Activated CD4-positive, alpha-beta T cell treated with anti-CD3 and anti-CD28 coated beads, Interleukin-2, amount 50 U/mL, for 1 hour (primary cell): ENCODE data around the gene SPATS1.
"Not testable (repeated sequence)": the region's sequence is repeated elsewhere in the genome, so short reads cannot be mapped to it uniquely, and the experiment has no call there.

Source experiments
- DNase-seq: peaks from one replicate; pipeline ENCODE4 v3.0.0-alpha.2; 2020

SPATS1 gene

DNA sequence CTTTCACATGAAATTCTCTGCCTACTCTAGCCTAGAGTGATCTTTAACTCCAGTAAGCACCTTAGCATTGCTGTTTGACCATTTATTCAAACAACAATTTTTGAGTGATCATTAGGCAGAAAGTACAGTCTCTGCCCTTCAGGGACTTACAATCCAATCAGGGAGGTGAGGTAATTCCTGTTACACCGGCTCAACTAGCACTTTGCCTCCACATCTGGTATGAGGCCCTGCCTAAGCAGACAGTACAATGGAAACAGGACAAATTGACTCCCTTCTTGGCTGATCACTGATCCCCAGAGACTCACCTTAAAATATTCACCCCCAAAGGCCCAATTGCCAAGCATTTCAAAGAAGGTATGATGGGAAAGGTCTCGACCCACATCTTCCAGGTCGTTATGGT is 30.7 kb upstream of the SPATS1 start:
- DNase-seq, result no peak

DNA sequence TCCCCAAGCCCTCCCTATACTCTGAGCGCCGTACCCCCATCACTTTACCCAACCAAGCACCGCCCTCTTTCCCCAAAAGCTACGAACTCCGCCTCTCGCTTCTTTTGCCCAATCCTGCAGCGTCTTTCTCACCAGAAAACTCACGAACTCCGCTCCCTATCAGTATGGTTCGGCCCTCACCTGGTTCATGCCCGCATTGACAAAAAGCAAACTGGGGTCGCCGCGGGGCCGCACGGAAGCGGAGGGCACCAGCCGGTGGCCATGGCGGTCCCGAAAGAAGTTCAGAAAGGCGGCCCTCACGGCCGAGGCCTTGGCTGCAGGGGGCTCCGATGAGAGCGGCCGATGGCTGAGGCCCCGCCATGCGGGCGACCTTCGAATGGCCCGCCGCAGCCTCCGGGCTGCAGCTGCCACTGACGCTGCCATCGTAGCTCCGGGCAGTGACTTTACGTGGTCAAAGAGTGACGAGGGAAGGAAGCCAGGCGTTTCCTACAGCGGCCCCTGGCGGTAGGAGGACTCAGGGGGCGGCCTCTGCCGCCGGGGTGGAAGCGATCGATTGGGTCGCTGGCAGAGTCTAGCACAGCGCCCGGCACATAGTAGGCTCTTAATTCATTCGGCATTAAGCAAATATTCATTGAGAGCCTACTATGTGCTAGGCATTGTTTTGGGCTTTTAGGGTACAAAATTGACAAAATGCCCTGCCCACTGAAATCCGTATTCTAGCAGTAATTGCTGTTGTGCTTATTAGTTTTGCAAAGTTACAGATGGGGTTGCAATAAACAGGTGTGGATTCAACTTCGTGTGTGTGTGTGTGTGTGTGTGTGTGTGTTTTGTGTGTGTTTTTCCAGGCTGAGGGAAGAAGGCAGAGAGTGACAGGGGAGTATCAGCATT is 29.3 kb upstream of the SPATS1 start, which contains the start of gene AARS2:
TSS of gene AARS2 (minus strand) at position 447 of the 888 bp plus-strand sequence. CDS start at position 423, 24 bp downstream.
- peak; percentile 94 for DNase-seq

DNA sequence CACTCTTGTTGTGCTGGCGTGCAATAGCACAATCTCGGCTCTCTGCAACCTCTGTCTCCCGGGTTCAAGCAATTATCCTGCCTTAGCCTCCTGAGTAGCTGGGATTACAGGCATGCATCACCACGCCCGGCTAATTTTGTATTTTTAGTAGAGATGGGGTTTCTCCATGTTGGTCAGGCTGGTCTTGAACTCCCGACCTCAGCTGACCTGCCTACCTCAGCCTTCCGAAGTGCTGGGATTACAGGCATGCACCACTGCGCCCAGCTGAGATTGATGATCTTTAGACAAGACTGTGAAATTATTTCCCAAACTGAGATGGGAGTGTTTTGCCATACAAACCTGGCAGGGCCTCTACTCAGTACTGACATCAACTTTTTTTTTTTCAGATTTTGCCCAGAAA is 27.8 kb upstream of the SPATS1 start:
- DNase-seq, result not testable (repeated sequence)

DNA sequence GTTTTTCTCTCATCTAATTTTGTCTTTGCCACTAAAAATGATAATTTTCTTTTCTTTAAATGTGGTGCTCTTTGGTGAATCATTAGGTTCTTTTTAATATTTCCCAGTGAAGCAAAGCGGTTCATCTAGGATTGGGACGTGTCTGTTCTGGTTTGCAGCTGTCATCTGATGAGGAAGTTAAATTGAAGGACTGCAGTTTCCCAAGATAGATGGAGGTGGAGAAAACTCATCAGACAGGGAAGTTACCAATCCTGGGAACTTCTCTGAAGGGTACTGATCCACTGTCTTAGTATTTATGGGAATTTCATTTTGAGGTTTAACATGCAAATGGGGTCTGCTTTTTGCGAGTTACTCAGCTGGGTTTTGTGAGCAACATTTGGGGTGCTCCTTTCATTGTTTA is 26.9 kb upstream of the SPATS1 start:
- no peak for DNase-seq

DNA sequence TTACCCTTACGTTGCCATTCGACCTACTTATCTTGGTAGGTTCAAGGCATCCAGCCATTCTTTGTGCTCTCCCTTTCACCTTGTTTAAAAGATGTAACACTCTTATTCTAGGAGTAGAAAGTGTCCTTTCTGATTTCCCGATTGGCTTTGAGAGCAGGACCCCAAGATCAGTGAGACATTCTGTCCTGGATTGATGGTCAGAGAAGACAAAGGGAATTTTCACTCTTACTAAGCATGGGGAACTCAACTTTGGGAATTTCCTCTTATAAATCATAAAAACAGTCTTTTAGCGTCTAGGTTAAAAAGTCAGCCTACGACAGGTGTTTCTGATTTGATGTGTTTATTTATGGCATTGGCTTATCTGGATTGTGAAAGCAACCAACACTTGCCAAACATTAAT is 26.5 kb upstream of the SPATS1 start:
- DNase-seq, result no peak

DNA sequence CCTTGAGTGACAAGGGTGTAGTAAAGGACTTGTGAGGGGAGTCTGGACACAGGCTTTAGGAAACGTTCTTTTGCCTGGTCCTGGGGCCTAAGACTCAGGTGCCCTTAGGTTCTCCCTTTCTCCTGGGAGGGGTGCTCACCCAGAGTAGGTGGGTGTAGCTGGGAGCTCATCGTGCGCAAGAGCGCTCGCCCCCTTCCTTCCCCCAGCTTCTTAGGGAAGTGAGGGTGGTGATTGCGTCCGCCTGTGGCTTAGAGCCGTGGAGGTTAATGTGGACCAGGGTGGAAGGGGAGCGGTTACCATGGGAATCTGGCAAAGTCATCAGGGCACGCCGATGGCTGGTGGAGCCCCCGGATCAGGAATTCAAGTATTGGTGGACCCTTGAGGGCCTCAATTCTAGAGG is 26.0 kb upstream of the SPATS1 start:
- no peak for DNase-seq

DNA sequence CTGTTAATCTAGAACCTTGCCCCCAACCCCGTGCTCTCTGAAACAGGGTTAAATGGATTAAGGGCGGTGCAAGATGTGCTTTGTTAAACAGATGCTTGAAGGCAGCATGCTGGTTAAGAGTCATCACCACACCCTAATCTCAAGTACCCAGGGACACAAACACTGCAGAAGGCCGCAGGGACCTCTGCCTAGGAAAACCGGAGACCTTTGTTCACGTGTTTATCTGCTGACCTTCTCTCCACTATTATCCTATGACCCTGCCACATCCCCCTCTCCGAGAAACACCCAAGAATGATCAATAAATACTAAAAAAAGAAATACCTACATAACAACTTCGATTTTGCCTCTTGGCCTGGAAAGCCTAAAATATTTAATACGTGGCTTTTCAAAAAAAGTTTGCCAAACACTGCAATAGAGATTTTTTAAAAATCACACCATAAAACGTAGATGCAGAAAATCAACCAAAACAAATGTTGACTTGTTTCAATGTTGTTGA is 25.3 kb upstream of the SPATS1 start:
- DNase-seq, result not testable (repeated sequence)

DNA sequence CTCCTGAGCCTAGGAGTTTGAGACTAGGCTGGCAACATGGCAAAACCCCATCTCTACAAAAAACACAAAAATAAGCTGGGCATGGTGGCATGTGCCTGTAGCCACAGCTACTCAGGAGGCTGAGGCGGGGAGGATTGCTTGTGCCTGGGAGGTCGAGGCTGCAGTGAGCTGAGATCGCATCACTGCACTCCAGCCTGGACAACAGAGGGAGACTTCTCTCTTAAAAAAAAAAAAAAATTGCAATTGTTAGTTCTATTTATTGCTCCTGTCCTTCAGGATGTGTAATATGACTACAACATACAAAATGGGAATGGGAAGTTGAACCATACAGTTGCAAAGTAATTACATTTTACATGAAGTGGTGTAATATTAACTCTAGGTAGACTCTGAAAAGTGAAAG is 21.2 kb upstream of the SPATS1 start:
- no peak for DNase-seq

DNA sequence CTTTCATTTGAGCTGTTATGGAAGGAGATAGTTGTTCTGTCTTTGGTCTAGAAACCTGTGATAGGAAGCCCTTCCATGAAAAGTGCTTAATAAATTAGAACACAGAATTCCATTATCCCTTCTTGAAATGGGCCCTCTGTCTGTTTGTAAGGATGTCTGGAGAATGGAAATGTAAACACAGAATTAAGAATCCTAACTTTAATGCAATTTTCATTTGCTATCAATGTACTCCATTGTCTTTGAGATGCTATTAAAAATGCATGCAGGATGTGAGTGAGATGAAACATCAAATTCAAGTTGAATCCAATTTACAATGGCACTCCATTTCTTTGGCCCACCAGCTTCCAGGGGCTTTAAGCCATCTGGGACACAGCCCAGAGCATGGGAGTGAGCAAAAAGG is 15.4 kb upstream of the SPATS1 start:
- no peak for DNase-seq

DNA sequence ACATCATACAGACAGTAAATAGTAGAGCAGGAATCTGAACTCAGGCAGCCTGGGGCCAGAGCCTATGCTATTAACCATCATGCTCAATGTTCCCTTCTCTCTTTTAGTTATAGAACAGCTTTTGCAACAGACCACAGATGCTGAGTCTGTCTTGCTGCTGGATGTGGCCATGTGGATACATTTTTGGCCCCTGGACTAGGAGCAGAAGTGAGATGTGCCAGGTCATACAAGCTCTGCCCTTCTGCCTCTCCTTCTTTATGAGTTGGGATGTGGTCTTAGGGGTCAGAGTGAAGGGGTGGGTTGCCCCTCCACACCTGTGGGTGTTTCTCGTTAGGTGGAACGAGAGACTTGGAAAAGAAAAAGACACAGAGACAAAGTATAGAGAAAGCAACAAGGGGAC is 14.7 kb upstream of the SPATS1 start:
- no peak for DNase-seq

DNA sequence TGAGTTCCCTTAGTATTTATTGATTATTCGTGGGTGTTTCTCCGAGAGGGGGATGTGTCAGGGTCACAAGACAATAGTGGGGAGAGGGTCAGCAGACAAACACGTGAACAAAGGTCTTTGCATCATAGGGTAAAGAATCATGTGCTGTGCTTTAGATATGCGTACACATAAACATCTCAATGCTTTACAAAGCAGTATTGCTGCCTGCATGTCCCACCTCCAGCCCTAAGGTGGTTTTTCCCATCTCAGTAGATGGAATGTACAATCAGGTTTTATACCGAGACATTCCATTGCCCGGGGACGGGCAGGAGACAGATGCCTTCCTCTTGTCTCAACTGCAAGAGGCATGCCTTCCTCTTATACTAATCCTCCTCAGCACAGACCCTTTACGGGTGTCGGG is 14.2 kb upstream of the SPATS1 start:
- DNase-seq, result not testable (repeated sequence)

DNA sequence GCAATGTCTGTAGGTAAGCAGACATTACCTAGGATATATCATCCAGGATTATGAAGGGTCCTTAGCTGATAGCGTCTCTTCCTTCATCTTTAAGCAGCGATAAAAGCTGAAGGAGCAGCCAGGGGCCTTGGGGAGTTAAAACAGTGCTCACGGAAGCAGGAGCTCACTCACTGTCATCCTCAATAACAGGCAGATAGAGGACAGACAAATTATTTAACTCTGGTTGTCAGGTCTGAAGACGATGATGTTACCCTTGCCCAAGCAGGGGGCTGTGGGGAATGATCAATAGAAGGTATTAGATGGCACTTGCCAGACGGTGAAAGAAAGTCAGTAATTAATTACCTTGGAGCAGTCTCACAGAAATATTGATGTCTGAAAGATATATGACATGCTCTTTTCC is 12.6 kb upstream of the SPATS1 start:
- no peak for DNase-seq

DNA sequence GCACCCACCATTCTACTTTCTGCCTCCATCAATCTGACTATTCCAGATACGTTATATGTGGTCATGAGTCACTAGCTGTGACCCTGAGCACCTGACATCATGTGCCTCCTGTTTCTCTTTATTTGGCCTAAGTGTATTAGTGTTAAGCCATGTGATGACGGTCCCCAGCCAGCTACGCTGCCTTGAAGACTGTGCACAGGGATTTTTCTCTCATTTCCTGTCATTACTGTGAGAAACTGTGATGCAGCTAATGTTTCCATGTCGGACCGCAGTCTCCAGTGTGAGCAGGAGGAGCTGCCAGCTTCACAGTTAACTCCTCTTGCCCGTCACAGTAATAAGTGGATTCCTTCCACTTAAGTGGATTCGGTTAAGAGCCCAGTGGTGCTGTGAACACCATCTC is 9.9 kb upstream of the SPATS1 start:
- no peak for DNase-seq

DNA sequence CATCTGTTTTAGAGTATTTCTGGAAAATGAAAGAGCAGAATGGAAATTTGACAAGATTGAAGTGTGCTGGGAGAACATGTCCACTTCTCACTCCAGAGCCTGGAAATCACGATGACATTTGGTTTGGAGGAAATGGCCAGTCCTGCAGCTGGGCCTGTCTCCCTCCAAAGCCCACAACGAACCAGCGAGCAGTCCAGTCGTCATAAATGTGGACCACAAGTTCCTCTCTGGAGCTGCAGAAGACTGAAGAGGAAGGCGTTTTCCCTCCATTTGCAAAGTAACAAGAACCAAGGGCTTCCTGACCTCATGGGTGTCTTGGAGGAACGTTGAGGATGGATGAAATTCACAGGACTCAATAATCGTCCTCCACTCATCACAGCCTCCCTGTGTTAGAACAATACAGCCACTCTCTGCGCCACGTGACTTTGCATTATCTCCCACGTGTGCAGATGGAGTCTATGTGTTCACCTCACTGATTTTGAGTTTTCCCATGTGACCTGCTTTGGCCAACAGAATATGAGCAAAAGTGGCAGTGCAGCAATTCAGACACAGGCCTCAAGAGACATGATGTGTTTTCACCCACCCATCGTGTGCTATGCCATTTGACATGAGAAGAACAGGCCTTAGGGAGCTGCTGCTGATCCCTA is 9.1 kb upstream of the SPATS1 start:
- DNase-seq, result no peak

DNA sequence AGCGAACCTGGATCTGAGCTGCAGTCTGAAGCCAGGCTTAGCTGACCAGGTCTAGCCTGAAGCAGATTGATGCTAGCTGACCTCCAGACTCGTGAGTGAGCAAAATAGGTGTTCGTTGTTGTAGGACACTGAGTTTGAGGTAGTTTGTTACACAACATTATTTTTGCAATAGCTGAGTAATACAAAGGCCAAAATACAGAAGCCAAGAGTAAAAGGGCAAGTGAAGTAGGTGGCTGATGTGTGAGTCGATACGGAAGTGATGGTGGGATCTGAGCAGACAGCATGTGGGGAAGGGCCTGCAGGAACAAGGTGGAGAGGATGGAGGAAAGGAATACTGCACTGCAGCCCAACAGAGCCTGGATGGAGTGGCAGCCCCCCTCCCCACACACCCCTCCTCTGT is 8.5 kb upstream of the SPATS1 start:
- no peak for DNase-seq

DNA sequence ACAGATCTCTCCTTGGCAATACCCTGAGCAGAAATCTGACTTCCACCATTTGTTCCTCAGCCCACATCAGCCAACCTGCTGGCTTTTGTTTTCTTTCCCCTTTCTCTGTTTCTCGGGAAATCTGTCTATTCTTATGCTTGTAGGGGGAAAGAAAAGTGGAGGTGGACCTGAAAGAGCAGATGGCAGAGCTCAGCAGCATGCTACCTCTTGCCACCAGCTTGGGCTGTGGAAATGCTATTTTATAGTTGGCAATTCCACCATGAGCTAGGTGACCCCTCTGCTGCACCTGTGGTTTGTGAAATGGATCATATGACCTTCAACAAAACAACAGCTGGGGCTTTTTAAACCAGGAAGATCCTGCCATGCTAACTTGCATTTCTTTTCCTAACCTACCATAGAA is 6.8 kb upstream of the SPATS1 start:
- DNase-seq, result no peak

DNA sequence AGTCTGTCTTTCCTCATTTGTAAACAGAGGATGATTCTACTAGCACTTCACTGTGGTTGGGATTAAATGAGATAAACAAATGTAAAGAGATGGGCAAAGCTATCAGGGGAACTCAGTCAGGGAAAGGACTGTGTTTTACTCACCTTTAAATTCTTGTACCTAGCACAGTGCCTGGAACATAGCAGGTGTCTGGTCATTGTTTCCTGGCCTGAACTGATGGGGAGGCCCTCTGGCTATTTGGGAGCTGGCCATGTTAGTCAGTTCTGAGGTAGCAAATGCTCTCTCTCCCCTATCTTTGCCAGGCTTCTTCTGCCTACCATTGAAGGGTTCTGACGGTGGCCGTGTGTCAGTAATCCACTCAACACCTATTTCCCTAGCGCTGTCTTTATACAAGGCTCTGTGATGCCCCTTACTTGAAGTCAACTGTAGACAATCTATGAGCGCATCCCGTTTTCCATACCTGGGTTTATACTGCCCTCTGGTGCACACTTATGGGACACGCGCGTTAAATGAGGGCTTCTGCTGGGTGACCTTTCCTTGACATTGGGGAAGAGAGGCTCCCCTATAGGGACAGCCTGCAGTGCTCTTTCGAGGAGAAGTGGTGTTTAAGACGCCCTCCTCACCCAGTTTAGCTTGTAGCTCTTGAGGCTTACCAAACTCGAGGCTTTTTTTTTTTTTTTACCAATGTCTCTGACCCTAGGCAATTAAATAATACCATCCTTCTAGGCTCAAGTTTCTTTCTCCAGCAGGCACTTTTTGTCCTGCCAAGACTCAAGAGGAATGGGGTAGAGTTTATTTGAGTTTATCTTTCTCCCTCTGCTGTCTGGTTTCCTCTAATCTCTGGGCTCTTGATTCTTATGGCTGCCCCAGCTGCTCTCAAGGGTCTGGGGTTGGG is 4.0 kb upstream of the SPATS1 start:
- DNase-seq, result peak; percentile 59

DNA sequence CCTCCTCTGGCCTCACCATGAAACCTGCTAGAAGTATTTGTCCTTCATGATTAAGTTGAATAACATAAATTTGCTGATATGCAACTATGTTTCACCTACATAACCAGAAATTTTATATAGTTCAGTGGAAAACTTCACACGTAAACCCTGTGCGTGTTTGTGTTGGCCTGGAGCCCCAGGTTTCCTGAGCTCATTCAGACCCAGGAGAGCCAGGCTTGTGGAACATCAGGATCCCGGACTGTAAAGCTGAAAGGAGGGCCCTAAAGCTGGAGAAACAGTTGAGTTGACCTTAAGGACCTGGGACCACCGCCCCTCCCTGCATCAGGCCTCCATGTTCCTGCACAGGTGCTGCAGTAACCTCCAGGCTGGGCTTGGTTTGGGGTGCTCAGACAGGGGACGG is 3.1 kb upstream of the SPATS1 start:
- no peak for DNase-seq

DNA sequence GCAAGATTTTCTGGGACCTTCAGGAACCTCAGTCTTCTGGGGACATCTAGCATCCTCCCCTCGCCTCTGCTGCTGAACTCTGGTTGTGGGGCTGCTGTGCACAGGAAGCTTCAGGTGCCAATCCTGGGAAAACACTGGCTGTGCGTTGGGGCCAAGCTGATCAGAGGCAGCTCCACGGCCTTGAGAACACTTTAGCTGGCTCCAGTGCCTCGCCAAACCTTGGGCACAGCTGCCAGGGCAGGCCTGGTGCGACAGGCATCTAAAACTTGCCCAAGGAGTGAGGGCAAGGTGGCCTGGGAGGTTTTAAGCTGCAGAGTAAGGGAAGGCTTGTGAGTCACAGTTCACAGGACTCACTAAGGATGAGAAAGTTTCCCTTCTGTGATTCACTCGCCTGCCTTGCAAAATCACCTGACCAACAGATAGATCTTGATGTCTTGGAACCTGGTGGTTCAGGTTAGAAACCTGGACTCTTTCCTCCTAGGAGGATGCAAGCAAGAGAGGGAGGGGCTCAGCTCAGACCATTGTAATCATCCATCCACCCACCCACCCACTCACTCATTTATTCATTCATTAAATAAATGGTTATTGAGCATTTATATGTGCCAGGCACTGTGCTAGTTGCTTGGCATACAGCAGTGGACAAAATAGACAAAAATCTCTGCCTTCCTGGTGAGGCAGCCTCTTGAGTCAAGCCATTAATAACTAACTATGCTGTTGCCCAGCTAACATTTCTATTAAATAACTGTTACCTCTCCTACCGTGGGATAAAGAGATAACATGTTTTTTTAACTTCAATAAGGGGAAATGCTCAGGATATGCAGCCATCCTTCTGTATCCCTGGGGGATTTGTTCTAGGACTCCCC is 2.5 kb upstream of the SPATS1 start:
- no peak for DNase-seq

DNA sequence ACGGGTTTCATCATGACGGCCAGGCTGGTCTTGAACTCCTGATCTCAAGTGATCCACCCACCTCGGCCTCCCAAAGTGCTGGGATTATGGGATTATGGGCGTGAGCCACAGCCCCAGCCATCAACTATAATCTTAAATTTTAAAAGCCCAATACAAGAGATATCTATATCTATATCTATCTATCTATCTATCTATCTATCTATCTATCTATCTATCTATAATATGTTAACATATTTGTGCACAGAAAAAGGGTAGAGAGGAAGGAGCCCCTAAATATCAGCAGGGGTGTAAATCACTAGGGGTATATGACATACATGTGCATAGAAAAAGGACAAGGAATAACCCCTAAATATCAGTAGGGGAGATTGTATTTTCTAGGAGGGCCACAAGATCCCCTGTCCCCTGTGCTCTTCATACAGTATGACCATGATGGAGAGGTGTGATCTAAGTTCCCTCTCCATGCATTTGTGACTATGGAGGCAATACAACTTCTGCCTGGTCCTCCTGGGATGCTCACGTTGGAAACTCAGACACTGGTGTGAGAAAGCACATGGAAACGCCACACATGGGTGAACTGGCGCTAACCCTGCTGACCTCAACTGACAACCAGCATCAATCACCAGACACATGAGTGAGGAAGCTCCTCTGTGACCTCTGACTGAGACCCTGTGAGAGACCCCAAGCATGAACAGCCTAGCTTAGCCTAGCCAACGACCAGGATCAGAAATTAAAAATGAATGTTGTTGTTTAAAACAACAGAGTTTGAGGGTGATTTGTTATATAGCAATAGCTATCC is 1.2 kb upstream of the SPATS1 start:
- DNase-seq, result no peak

DNA sequence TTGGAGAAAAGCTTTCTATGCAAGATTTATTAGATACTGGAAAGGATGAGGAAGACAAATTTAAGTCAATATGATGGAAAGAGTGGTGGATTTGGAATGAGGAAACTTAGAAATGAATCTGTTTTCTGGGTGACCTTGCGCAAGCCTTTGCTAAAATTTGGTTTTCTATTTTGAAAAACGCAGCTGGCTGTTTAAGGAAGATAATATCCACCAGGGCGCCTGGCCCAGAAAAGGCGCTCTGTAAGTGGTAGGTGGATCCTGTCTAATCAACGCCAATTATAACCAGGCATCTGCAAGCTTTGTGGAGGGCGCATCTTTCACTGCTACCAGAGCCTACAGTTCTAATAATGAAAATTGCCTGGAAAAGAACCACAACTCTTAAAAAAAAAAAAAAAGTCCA is 398 bp upstream of the SPATS1 start:
- DNase-seq, result no peak
